Measurements from ENCODE around the gene PEX7.
"Not testable (repeated sequence)": the region's sequence is repeated elsewhere in the genome, so short reads cannot be mapped to it uniquely, and the experiment has no call there.

The PEX7 gene

GRCh38 chr6:136949957-136950356 lies 127.6 kb downstream of the PEX7 start:
- not testable (repeated sequence) for H2BK120ac ChIP-seq (ENCODE audit: low read depth, low read length); H2BK5ac ChIP-seq (ENCODE audit: low read depth, low read length, poor library complexity, severe bottlenecking); H3K79me1 ChIP-seq (replicated peaks; ENCODE audit: low read length, poor library complexity, severe bottlenecking); H3K23ac ChIP-seq (ENCODE audit: low read length in 2 of 2); H2AK5ac ChIP-seq (ENCODE audit: low read length, severe bottlenecking); H4K8ac ChIP-seq (ENCODE audit: low read length); H3K27ac ChIP-seq (ENCODE audit: low read length, poor library complexity, severe bottlenecking); H2BK15ac ChIP-seq (ENCODE audit: low read depth, poor library complexity, severe bottlenecking); H2BK12ac ChIP-seq (ENCODE audit: low read length in 2 of 2); H3K4me2 ChIP-seq (ENCODE audit: low read length, poor library complexity, severe bottlenecking); H3K9me3 ChIP-seq (ENCODE audit: control insufficient read depth, low read length); H3K4me1 ChIP-seq (ENCODE audit: control insufficient read depth, insufficient read depth, low read depth, low read length); H3K9ac ChIP-seq (ENCODE audit: low read length); H4K91ac ChIP-seq (ENCODE audit: low read length); H3K4ac ChIP-seq (ENCODE audit: low read depth in 1 of 2, low read length in 2 of 2); H2AFZ ChIP-seq (ENCODE audit: low read depth, low read length); DNase-seq; H3K18ac ChIP-seq (ENCODE audit: low read depth in 1 of 2, low read length in 2 of 2); H3K27me3 ChIP-seq (ENCODE audit: control insufficient read depth in 1 of 2, insufficient read depth in 1 of 2, low read length in 2 of 2); H3K36me3 ChIP-seq (ENCODE audit: control insufficient read depth in 1 of 2, insufficient read depth in 2 of 2, low read depth in 1 of 2, low read length in 2 of 2); H3K4me3 ChIP-seq (ENCODE audit: insufficient read depth in 1 of 2, low read depth in 1 of 2, low read length in 2 of 2); H3K14ac ChIP-seq (ENCODE audit: low read length in 2 of 2)
- 81% methylated on average over 2 of the region's 3 CpGs for WGBS

DNA sequence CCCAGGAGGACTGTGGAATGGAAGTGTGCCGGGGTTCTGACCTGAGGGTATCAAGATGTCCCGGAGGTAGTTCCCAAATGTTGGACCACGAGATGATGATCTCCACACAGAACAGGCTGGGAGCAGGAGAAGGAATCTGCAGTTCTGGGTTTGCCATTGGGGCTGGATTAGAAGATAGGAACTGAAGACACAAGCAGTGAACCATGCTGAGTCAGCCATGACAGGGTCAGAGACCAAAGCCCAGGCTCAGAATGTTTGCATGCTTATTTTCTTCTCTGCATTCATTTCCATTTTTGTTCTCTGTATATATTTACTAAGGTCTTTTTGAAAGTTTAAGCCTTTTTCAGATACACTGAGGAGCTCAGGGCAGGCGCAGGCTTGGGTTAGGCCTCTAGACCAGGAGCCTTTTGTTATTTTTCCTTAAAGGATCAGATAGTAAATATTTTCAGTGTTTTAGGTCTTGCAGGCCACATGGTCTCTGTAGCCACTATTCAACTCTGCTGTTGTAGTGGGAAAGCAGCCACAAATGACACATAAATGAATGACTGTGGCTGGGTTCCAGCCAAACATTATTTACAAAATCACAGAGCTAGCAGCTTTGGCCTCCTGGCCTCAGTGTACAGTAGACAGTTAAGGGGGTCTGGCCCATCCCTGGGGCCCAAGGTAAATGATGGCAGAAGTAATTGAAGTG lies 128.2 kb downstream of the PEX7 start:
- no peaks in the 10 kb centered on the region for H3K36me3 ChIP-seq (ENCODE audit: control insufficient read depth in 1 of 2, insufficient read depth in 2 of 2, low read depth in 1 of 2, low read length in 2 of 2)
- H2BK15ac ChIP-seq (ENCODE audit: low read depth, poor library complexity, severe bottlenecking): no peak overlapping the region
- H2AK5ac ChIP-seq (ENCODE audit: low read length, severe bottlenecking): no peak overlapping the region
- H3K23ac ChIP-seq (ENCODE audit: low read length in 2 of 2): no peak overlapping the region
- no peak overlapping the region for H3K4me2 ChIP-seq (ENCODE audit: low read length, poor library complexity, severe bottlenecking)
- no peaks in the 10 kb centered on the region for H3K4me1 ChIP-seq (ENCODE audit: control insufficient read depth, insufficient read depth, low read depth, low read length)
- peaks cover 1 to 5% of the 10 kb centered on the region in 2 experiments for H3K27me3 ChIP-seq (ENCODE audit: control insufficient read depth in 1 of 2, insufficient read depth in 1 of 2, low read length in 2 of 2)
- WGBS: 88% methylated on average over 4 of the region's 4 CpGs
- no peak overlapping the region for H2BK12ac ChIP-seq (ENCODE audit: low read length in 2 of 2)
- H2BK120ac ChIP-seq (ENCODE audit: low read depth, low read length): no peak overlapping the region
- H3K9ac ChIP-seq (ENCODE audit: low read length): no peak overlapping the region
- no peaks in the 10 kb centered on the region for H3K79me1 ChIP-seq (replicated peaks; ENCODE audit: low read length, poor library complexity, severe bottlenecking)
- DNase-seq: peak; percentile 31
- no peak overlapping the region for H3K27ac ChIP-seq (ENCODE audit: low read length, poor library complexity, severe bottlenecking)
- H4K91ac ChIP-seq (ENCODE audit: low read length): no peak overlapping the region
- no peaks in the 10 kb centered on the region for H3K9me3 ChIP-seq (ENCODE audit: control insufficient read depth, low read length)
- H2AFZ ChIP-seq (ENCODE audit: low read depth, low read length): no peak overlapping the region
- no peak overlapping the region for H4K8ac ChIP-seq (ENCODE audit: low read length)
- H3K4ac ChIP-seq (ENCODE audit: low read depth in 1 of 2, low read length in 2 of 2): no peak overlapping the region
- H2BK5ac ChIP-seq (ENCODE audit: low read depth, low read length, poor library complexity, severe bottlenecking): no peak overlapping the region
- no peak overlapping the region for H3K14ac ChIP-seq (ENCODE audit: low read length in 2 of 2)
- H3K18ac ChIP-seq (ENCODE audit: low read depth in 1 of 2, low read length in 2 of 2): no peak overlapping the region
- H3K4me3 ChIP-seq (ENCODE audit: insufficient read depth in 1 of 2, low read depth in 1 of 2, low read length in 2 of 2): no peak overlapping the region

- Histone ChIP-seq H2BK12ac (ENCODE audit: low read length in 2 of 2) (no peak overlapping the region), H4K8ac (ENCODE audit: low read length) (no peak overlapping the region), H4K91ac (ENCODE audit: low read length) (no peak overlapping the region), H3K4ac (ENCODE audit: low read depth in 1 of 2, low read length in 2 of 2) (no peak overlapping the region), H3K4me1 (ENCODE audit: control insufficient read depth, insufficient read depth, low read depth, low read length) (no peaks in the 10 kb centered on the region), H3K79me1 (replicated peaks; ENCODE audit: low read length, poor library complexity, severe bottlenecking) (no peaks in the 10 kb centered on the region), H3K4me2 (ENCODE audit: low read length, poor library complexity, severe bottlenecking) (no peak overlapping the region), H3K27ac (ENCODE audit: low read length, poor library complexity, severe bottlenecking) (no peak overlapping the region), H3K36me3 (ENCODE audit: control insufficient read depth in 1 of 2, insufficient read depth in 2 of 2, low read depth in 1 of 2, low read length in 2 of 2) (no peaks in the 10 kb centered on the region), H2BK5ac (ENCODE audit: low read depth, low read length, poor library complexity, severe bottlenecking) (no peak overlapping the region), H2AK5ac (ENCODE audit: low read length, severe bottlenecking) (no peak overlapping the region), H3K18ac (ENCODE audit: low read depth in 1 of 2, low read length in 2 of 2) (no peak overlapping the region), H2BK15ac (ENCODE audit: low read depth, poor library complexity, severe bottlenecking) (no peak overlapping the region), H3K27me3 (ENCODE audit: control insufficient read depth in 1 of 2, insufficient read depth in 1 of 2, low read length in 2 of 2) (peaks cover 5 to 6% of the 10 kb centered on the region in 2 experiments), H3K23ac (ENCODE audit: low read length in 2 of 2) (peak overlapping the region in 1 of 2 experiments; percentile 14), H2AFZ (ENCODE audit: low read depth, low read length) (no peak overlapping the region), H3K14ac (ENCODE audit: low read length in 2 of 2) (no peak overlapping the region), H3K9me3 (ENCODE audit: control insufficient read depth, low read length) (no peaks in the 10 kb centered on the region), H2BK120ac (ENCODE audit: low read depth, low read length) (no peak overlapping the region), H3K4me3 (ENCODE audit: insufficient read depth in 1 of 2, low read depth in 1 of 2, low read length in 2 of 2) (no peak overlapping the region), H3K9ac (ENCODE audit: low read length) (no peak overlapping the region)
- no peak for DNase-seq
- 96% methylated on average over 3 of the region's 7 CpGs for WGBS
These were observed 130.4 kb downstream of the PEX7 start for GRCh38 chr6:136952714-136953260.

DNA sequence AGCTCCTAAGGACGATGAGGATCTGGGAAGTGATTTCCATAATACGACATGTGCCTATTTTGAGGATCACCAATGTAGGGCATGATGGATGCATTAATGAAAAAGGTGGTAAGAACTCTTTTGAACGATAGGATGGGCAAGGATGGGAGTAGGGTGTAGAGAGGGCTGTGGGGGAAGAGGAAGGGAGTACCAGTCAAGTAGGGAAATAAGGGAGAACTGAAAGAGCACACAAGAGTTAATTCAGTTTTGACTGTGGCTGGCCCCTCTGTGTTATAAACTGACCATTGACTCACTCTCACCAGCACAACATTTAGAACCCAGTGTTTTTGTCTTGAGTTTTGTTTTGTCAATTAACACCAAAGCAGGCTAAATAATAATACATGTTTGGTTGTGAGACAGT lies 132.7 kb downstream of the PEX7 start:
- Histone ChIP-seq H2AFZ (ENCODE audit: low read depth, low read length) (no peak overlapping the region), H2AK5ac (ENCODE audit: low read length, severe bottlenecking) (no peak overlapping the region), H3K23ac (ENCODE audit: low read length in 2 of 2) (no peak overlapping the region), H2BK12ac (ENCODE audit: low read length in 2 of 2) (no peak overlapping the region), H3K79me1 (replicated peaks; ENCODE audit: low read length, poor library complexity, severe bottlenecking) (no peaks in the 10 kb centered on the region), H3K9me3 (ENCODE audit: control insufficient read depth, low read length) (no peaks in the 10 kb centered on the region), H4K8ac (ENCODE audit: low read length) (no peak overlapping the region), H4K91ac (ENCODE audit: low read length) (no peak overlapping the region), H3K27ac (ENCODE audit: low read length, poor library complexity, severe bottlenecking) (no peak overlapping the region), H3K14ac (ENCODE audit: low read length in 2 of 2) (no peak overlapping the region), H3K4me3 (ENCODE audit: insufficient read depth in 1 of 2, low read depth in 1 of 2, low read length in 2 of 2) (no peak overlapping the region), H3K4ac (ENCODE audit: low read depth in 1 of 2, low read length in 2 of 2) (no peak overlapping the region), H2BK15ac (ENCODE audit: low read depth, poor library complexity, severe bottlenecking) (no peak overlapping the region), H3K36me3 (ENCODE audit: control insufficient read depth in 1 of 2, insufficient read depth in 2 of 2, low read depth in 1 of 2, low read length in 2 of 2) (no peaks in the 10 kb centered on the region), H3K4me1 (ENCODE audit: control insufficient read depth, insufficient read depth, low read depth, low read length) (peaks cover 2% of the 10 kb centered on the region), H3K9ac (ENCODE audit: low read length) (no peak overlapping the region), H2BK5ac (ENCODE audit: low read depth, low read length, poor library complexity, severe bottlenecking) (no peak overlapping the region), H3K27me3 (ENCODE audit: control insufficient read depth in 1 of 2, insufficient read depth in 1 of 2, low read length in 2 of 2) (peaks cover 24% of the 10 kb centered on the region in 2 experiments), H3K18ac (ENCODE audit: low read depth in 1 of 2, low read length in 2 of 2) (no peak overlapping the region), H2BK120ac (ENCODE audit: low read depth, low read length) (no peak overlapping the region), H3K4me2 (ENCODE audit: low read length, poor library complexity, severe bottlenecking) (no peak overlapping the region)
- no peak for DNase-seq
- WGBS: 92% methylated on average over 3 of the region's 3 CpGs
